Activated CD8-positive, alpha-beta T cell treated with anti-CD3 and anti-CD28 coated beads for 36 hours (primary cell): ENCODE results near the gene SRP68. TPM values are rescaled to one million over a fixed set of nuclear protein-coding genes. Genes with fewer than 3 reads are reported as not detected.

Experiments used
- ATAC-seq: fragments of 200-7000 bp; cut with Tn5 transposase; one replicate; pipeline ENCODE4 v1.10.0; 2021; ENCODE audit warnings: mild to moderate bottlenecking, moderate library complexity
- CTCF ChIA-PET: fragments of 350-600 bp; sonication (Branson Sonifier 250); formaldehyde crosslinking; loops from one replicate; lab custom pipeline; 2021; ENCODE audit warnings: antibody characterized with exemption; lab: Charles Lee
- POLR2A ChIA-PET: fragments of 350-600 bp; sonication (Branson Sonifier 250); formaldehyde crosslinking; loops from one replicate; lab custom pipeline; 2021; ENCODE audit warnings: antibody characterized with exemption; lab: Charles Lee
- DNase-seq: peaks from one replicate; pipeline ENCODE4 v3.0.0-alpha.2; 2020
- H3K27ac Mint-ChIP-seq: one replicate; pipeline ENCODE4 v1.8.0; 2021; ENCODE audit warnings: mild to moderate bottlenecking, mixed read lengths
- H3K27me3 Mint-ChIP-seq: one replicate; pipeline ENCODE4 v1.8.0; 2021; ENCODE audit warnings: mixed read lengths
- H3K36me3 Mint-ChIP-seq: one replicate; pipeline ENCODE4 v1.8.0; 2021; ENCODE audit warnings: low read depth, mixed read lengths
- H3K4me1 Mint-ChIP-seq: one replicate; pipeline ENCODE4 v1.8.0; 2021; ENCODE audit warnings: low read depth, mixed read lengths
- H3K4me3 Mint-ChIP-seq: one replicate; pipeline ENCODE4 v1.8.0; 2021; ENCODE audit warnings: mild to moderate bottlenecking, moderate library complexity, mixed read lengths
- H3K9me3 Mint-ChIP-seq: one replicate; pipeline ENCODE4 v1.8.0; 2021; ENCODE audit warnings: mixed read lengths
- CTCF ChIP-seq: fragments of 200-600 bp; IDR thresholded peaks from one replicate; pipeline ENCODE4 v1.8.0; 2022; ENCODE audit warnings: antibody characterized with exemption, mild to moderate bottlenecking
- intact Hi-C: fragments of 100-400 bp; cut with micrococcal nuclease; formaldehyde crosslinking; loops from one replicate; pipeline ENCODE4 v1.10.0; 2022
- total RNA-seq, 2 experiments: library from RNA; stranded (reverse); gene quantifications; one replicate each; pipeline ENCODE4 v1.2.3, GENCODE V29; 2021

SRP68 gene
- total RNA-seq, 2 experiments from 2014 or later = 132 to 135 TPM

- intact Hi-C loops = loop anchor here (5.0 kb wide), 1 partner anchor 87 kb away; no protein-coding TSS in a partner anchor
- POLR2A ChIA-PET = interaction anchor here (1.0 to 2.4 kb wide), 17 partner anchors 11 to 250 kb away, joined by 3 to 15 read pairs (median 6); partner anchors contain the start of genes FOXJ1, PRPSAP1, UBALD2 and ZACN
- Mint-ChIP-seq H3K27ac (peak overlapping the region; percentile 97), H3K36me3 (peaks cover 13% of the 10 kb centered on the region), H3K4me3 (peak overlapping the region; percentile 93), H3K9me3 (no peaks in the 10 kb centered on the region), H3K4me1 (peaks cover 25% of the 10 kb centered on the region), H3K27me3 (no peaks in the 10 kb centered on the region)
- no peak for DNase-seq
- CTCF ChIA-PET = interaction anchor here (0.8 to 4.5 kb wide), 7 partner anchors 14 to 177 kb away, joined by 3 to 27 read pairs (median 4); no protein-coding TSS in a partner anchor
- no peak for TF ChIP-seq CTCF
- no peak for ATAC-seq
These were observed 32.0 kb upstream of the SRP68 start for GRCh38 chr17:76104140-76104895.

- Mint-ChIP-seq H3K27ac (peak within 1 kb of the TSS; percentile 97), H3K9me3 (no peaks in the 10 kb centered on the region), H3K27me3 (no peaks in the 10 kb centered on the region), H3K4me3 (peak within 1 kb of the TSS; percentile 93), H3K4me1 (peaks cover 25% of the 10 kb centered on the region), H3K36me3 (peaks cover 15% of the 10 kb centered on the region)
- POLR2A ChIA-PET = interaction anchor here (1.0 to 2.4 kb wide), 18 partner anchors 10 to 251 kb away, joined by 3 to 15 read pairs (median 6); partner anchors contain the start of genes FOXJ1, PRPSAP1, UBALD2 and ZACN
- no peak for TF ChIP-seq CTCF
- peak; percentile 94 for DNase-seq
- CTCF ChIA-PET = interaction anchor here (0.6 to 4.5 kb wide), 11 partner anchors 28 to 294 kb away, joined by 3 to 27 read pairs (median 3); no protein-coding TSS in a partner anchor
- ATAC-seq = peak; percentile 95
- intact Hi-C loops = loop anchor here (5.0 kb wide), 1 partner anchor 86 kb away; no protein-coding TSS in a partner anchor
These were observed 31.2 kb upstream of the SRP68 start, which contains the start of gene EXOC7 for GRCh38 chr17:76103274-76104139. EXOC7 (minus strand) TSS chr17:76103787; CDS start chr17:76103692, 95 bp downstream.

- ChIA-PET POLR2A (interaction anchor here (1.1 to 2.4 kb wide), 11 partner anchors 10 to 170 kb away, joined by 3 to 15 read pairs (median 6); partner anchors contain the start of genes FOXJ1 and UBALD2), CTCF (interaction anchor here (0.6 to 4.5 kb wide), 8 partner anchors 74 to 295 kb away, joined by 3 to 27 read pairs (median 3); no protein-coding TSS in a partner anchor)
- DNase-seq = no peak
- H3K27me3 Mint-ChIP-seq = no peaks in the 10 kb centered on the region
- no peaks in the 10 kb centered on the region for H3K9me3 Mint-ChIP-seq
- intact Hi-C loops = loop anchor here (5.0 kb wide), 1 partner anchor 86 kb away; no protein-coding TSS in a partner anchor
- peak overlapping the region; percentile 97 for H3K27ac Mint-ChIP-seq
- no peak for ATAC-seq
- no peak for TF ChIP-seq CTCF
- peaks cover 16% of the 10 kb centered on the region for H3K36me3 Mint-ChIP-seq
- peaks cover 25% of the 10 kb centered on the region for H3K4me1 Mint-ChIP-seq
- H3K4me3 Mint-ChIP-seq = peak overlapping the region; percentile 93
These were observed 30.6 kb upstream of the SRP68 start for GRCh38 chr17:76102944-76103273.

GRCh38 chr17:76097716-76098295 is 25.5 kb upstream of the SRP68 start:
- H3K27ac Mint-ChIP-seq = no peak overlapping the region
- peaks cover 36% of the 10 kb centered on the region for H3K36me3 Mint-ChIP-seq
- ChIA-PET POLR2A (interaction anchor here (0.6 kb wide), 1 partner anchor 74 kb away, joined by 4 read pairs; no protein-coding TSS in a partner anchor), CTCF (no interaction called here)
- H3K4me3 Mint-ChIP-seq = no peak overlapping the region
- ATAC-seq (no peak), DNase-seq (no peak)
- H3K27me3 Mint-ChIP-seq = no peaks in the 10 kb centered on the region
- no peak for TF ChIP-seq CTCF
- H3K9me3 Mint-ChIP-seq = no peaks in the 10 kb centered on the region
- peaks cover 19% of the 10 kb centered on the region for H3K4me1 Mint-ChIP-seq
- intact Hi-C loops = no loop called here
